Measurements from ENCODE around the gene BAD. TPM values are rescaled to one million over a fixed set of nuclear protein-coding genes. Genes with fewer than 3 reads are reported as not detected.

BAD gene
- total RNA-seq, 1 donor from 2014 or later = 26.6 TPM

- ChIA-PET POLR2A (no interaction called here), CTCF (no interaction called here)
- ATAC-seq (ENCODE audit: low read depth) (no peak), DNase-seq (no peak)
- Mint-ChIP-seq H3K36me3 (ENCODE audit: low read depth) (peaks cover 9% of the 10 kb centered on the region), H3K27me3 (no peaks in the 10 kb centered on the region), H3K4me3 (no peak overlapping the region), H3K4me1 (peaks cover 19% of the 10 kb centered on the region), H3K9me3 (no peaks in the 10 kb centered on the region), H3K27ac (no peak overlapping the region)
- TF ChIP-seq, protein P1, sequence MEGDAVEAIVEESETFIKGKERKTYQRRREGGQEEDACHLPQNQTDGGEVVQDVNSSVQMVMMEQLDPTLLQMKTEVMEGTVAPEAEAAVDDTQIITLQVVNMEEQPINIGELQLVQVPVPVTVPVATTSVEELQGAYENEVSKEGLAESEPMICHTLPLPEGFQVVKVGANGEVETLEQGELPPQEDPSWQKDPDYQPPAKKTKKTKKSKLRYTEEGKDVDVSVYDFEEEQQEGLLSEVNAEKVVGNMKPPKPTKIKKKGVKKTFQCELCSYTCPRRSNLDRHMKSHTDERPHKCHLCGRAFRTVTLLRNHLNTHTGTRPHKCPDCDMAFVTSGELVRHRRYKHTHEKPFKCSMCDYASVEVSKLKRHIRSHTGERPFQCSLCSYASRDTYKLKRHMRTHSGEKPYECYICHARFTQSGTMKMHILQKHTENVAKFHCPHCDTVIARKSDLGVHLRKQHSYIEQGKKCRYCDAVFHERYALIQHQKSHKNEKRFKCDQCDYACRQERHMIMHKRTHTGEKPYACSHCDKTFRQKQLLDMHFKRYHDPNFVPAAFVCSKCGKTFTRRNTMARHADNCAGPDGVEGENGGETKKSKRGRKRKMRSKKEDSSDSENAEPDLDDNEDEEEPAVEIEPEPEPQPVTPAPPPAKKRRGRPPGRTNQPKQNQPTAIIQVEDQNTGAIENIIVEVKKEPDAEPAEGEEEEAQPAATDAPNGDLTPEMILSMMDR (IDR thresholded peaks at IDR 0.05) = no peak
- intact Hi-C loops (cut with micrococcal nuclease) = no loop called here
Measured at GRCh38 chr11:64256300-64256699, 28.2 kb downstream of the BAD start.

DNA sequence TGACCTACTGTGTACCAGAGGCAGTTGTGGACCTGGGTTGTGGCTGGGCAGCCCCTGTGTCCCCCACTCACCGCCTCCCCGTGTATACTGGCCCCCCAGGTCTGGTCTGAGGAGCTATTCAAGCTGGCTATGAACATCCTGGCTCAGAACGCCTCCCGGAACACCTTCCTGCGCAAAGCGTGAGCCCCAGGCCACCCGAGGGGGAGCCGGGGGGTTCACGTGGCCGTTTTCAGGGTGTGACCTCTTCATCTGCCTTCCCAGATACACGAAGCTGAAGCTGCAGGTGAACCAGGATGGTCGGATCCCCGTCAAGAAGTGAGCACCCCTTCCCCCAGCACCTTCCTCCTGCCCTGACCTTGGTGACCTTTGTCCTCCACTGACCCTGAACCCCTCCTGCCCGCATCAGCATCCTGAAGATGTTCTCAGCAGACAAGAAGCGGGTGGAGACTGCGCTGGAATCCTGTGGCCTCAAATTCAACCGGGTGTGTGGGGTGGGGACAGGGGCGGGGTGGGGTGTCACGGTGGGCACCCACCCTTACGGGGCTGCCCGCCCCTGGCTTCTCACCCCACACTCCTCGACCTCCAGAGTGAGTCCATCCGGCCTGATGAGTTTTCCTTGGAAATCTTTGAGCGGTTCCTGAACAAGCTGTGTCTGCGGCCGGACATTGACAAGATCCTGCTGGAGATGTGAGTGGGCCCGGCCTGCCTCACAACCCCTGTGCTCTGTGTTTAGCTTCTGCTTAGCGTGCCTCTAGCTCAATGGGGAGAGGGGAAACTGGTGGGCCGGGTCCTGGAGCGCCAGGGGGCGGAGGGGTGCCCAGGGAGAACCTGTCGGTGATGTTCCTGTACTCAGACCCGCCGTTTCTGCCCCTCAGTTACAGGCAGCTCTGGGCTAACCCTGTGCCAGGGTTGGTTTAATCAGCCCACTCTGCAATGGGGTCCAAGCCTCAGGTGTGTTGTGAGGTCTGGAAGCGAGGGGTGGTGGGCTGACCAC lies 29.0 kb downstream of the BAD start:
- ATAC-seq (ENCODE audit: low read depth) (no peak), DNase-seq (no peak)
- no peaks in the 10 kb centered on the region for H3K9me3 Mint-ChIP-seq
- no peak overlapping the region for H3K4me3 Mint-ChIP-seq
- CTCF ChIA-PET = no interaction called here
- peaks cover 9% of the 10 kb centered on the region for H3K36me3 Mint-ChIP-seq (ENCODE audit: low read depth)
- POLR2A ChIA-PET = interaction anchor here (1.9 kb wide), 1 partner anchor 14 kb away, joined by 6 read pairs; no protein-coding TSS in a partner anchor
- no peaks in the 10 kb centered on the region for H3K27me3 Mint-ChIP-seq
- intact Hi-C loops (cut with micrococcal nuclease) = no loop called here
- TF ChIP-seq, protein P1 (IDR thresholded peaks at IDR 0.05) = no peak
- H3K27ac Mint-ChIP-seq = no peak overlapping the region
- peaks cover 21% of the 10 kb centered on the region for H3K4me1 Mint-ChIP-seq

GRCh38 chr11:64254326-64254725 lies 30.1 kb downstream of the BAD start:
- CTCF ChIA-PET = no interaction called here
- Mint-ChIP-seq H3K9me3 (no peaks in the 10 kb centered on the region), H3K27ac (no peak overlapping the region), H3K4me1 (peaks cover 14% of the 10 kb centered on the region), H3K27me3 (no peaks in the 10 kb centered on the region), H3K36me3 (ENCODE audit: low read depth) (peaks cover 5% of the 10 kb centered on the region), H3K4me3 (no peak overlapping the region)
- intact Hi-C loops (cut with micrococcal nuclease) = no loop called here
- POLR2A ChIA-PET = interaction anchor here (0.5 to 1.9 kb wide), 3 partner anchors 15 to 483 kb away, joined by 3 to 6 read pairs (median 6); no protein-coding TSS in a partner anchor
- no peak for DNase-seq
- TF ChIP-seq, protein P1 (IDR thresholded peaks at IDR 0.05) = no peak
- ATAC-seq (ENCODE audit: low read depth) = no peak

GRCh38 chr11:64253481-64253880 lies 31.0 kb downstream of the BAD start:
- no peaks in the 10 kb centered on the region for H3K27me3 Mint-ChIP-seq
- POLR2A ChIA-PET = interaction anchor here (0.9 to 1.9 kb wide), 2 partner anchors 16 to 48 kb away, joined by 3 to 6 read pairs; no protein-coding TSS in a partner anchor
- intact Hi-C loops (cut with micrococcal nuclease) = no loop called here
- H3K4me3 Mint-ChIP-seq = no peak overlapping the region
- no peak for DNase-seq
- no peaks in the 10 kb centered on the region for H3K9me3 Mint-ChIP-seq
- H3K36me3 Mint-ChIP-seq (ENCODE audit: low read depth) = peaks cover 4% of the 10 kb centered on the region
- H3K4me1 Mint-ChIP-seq = peaks cover 13% of the 10 kb centered on the region
- ATAC-seq (ENCODE audit: low read depth) = no peak
- CTCF ChIA-PET = no interaction called here
- no peak overlapping the region for H3K27ac Mint-ChIP-seq
- TF ChIP-seq, protein P1 (IDR thresholded peaks at IDR 0.05) = no peak

DNA sequence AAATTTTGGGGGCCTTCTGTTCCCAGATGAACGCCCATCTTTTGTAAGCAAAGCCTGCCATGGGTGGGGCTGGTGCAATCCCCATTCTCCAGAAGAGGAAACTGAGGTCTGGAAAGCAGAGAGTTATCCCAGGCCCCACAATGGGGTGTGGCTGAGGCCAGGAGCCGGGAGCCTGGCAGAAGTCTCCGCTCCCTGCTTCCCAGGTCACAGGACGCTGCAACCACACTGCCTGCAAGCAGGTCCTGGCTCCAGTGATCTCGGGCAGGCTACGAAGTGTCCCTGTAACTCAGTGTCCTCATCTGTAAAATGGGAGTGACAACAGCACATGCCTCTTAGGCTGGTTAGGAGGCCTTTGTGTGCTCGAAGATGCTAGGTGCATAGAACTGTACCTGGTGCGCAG lies 31.4 kb downstream of the BAD start:
- DNase-seq = no peak
- TF ChIP-seq, protein P1 (IDR thresholded peaks at IDR 0.05) = no peak
- ChIA-PET POLR2A (interaction anchor here (1.3 to 1.9 kb wide), 3 partner anchors 12 to 48 kb away, joined by 6 to 9 read pairs (median 8); partner anchors contain the start of gene FKBP2), CTCF (interaction anchor here (2.1 to 2.4 kb wide), 2 partner anchors 16 to 48 kb away, joined by 9 to 13 read pairs; no protein-coding TSS in a partner anchor)
- H3K9me3 Mint-ChIP-seq = no peaks in the 10 kb centered on the region
- intact Hi-C loops (cut with micrococcal nuclease) = no loop called here
- H3K4me1 Mint-ChIP-seq = peaks cover 13% of the 10 kb centered on the region
- H3K36me3 Mint-ChIP-seq (ENCODE audit: low read depth) = peaks cover 4% of the 10 kb centered on the region
- H3K27ac Mint-ChIP-seq = no peak overlapping the region
- no peaks in the 10 kb centered on the region for H3K27me3 Mint-ChIP-seq
- peak overlapping the region; percentile 28 for H3K4me3 Mint-ChIP-seq
- ATAC-seq (ENCODE audit: low read depth) = no peak

Measured in activated B cell treated with CpG ODN at 0.5 μM for 24 hours (primary cell).